ENCODE results near the gene HYAL2.

The HYAL2 gene

DNA sequence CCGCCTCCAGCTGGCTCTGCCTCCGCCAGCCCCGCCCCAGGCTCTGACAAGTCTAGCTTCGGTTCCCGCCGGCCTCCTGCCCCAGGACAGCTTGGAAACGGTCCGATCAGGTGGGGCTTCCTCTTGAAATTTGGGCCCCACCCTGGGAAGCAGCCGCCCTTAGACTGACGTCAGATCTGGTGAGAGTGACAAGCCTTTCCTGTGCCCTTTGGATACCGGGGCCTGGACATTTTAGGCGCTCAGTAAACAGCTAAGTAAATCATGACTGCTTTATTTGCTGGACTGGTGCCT lies 23.0 kb downstream of the HYAL2 start:
- no peaks in the 10 kb centered on the region for H3K9me3 ChIP-seq (ENCODE audit: control insufficient read depth, low read length)
- H3K4me3 ChIP-seq (ENCODE audit: low read depth, low read length) = peak overlapping the region; percentile 69
- peak overlapping the region; percentile 82 for H3K27ac ChIP-seq
- TF ChIP-seq, protein P1, sequence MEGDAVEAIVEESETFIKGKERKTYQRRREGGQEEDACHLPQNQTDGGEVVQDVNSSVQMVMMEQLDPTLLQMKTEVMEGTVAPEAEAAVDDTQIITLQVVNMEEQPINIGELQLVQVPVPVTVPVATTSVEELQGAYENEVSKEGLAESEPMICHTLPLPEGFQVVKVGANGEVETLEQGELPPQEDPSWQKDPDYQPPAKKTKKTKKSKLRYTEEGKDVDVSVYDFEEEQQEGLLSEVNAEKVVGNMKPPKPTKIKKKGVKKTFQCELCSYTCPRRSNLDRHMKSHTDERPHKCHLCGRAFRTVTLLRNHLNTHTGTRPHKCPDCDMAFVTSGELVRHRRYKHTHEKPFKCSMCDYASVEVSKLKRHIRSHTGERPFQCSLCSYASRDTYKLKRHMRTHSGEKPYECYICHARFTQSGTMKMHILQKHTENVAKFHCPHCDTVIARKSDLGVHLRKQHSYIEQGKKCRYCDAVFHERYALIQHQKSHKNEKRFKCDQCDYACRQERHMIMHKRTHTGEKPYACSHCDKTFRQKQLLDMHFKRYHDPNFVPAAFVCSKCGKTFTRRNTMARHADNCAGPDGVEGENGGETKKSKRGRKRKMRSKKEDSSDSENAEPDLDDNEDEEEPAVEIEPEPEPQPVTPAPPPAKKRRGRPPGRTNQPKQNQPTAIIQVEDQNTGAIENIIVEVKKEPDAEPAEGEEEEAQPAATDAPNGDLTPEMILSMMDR (IDR thresholded peaks at IDR 0.05) = no peak
- peaks cover 17% of the 10 kb centered on the region for H3K4me1 ChIP-seq
- H3K79me2 ChIP-seq = peaks cover 2% of the 10 kb centered on the region
- peak overlapping the region; percentile 64 for H3K4me2 ChIP-seq (ENCODE audit: low read length)
- no peaks in the 10 kb centered on the region for H3K36me3 ChIP-seq (ENCODE audit: control insufficient read depth, insufficient read depth, low read length)
- H3K27me3 ChIP-seq (ENCODE audit: control insufficient read depth, insufficient read depth, low read length) = no peaks in the 10 kb centered on the region
- no peak overlapping the region for H3K9ac ChIP-seq
- H2AFZ ChIP-seq = peak overlapping the region; percentile 89

GRCh38 chr3:50298836-50299637 lies 23.5 kb downstream of the HYAL2 start, which contains the start of the genes HYAL3 and NAA80:
HYAL3 (minus strand) TSS chr3:50299405; CDS start chr3:50295602, 3,803 bp downstream.
NAA80 (minus strand) TSS chr3:50299405; CDS start chr3:50297463, 1,942 bp downstream.
- Histone ChIP-seq H3K9me3 (ENCODE audit: control insufficient read depth, low read length) (no peaks in the 10 kb centered on the region), H3K4me1 (peaks cover 17% of the 10 kb centered on the region)

GRCh38 chr3:50297896-50298725 lies 24.4 kb downstream of the HYAL2 start:
- Histone ChIP-seq H3K4me1 (peaks cover 17% of the 10 kb centered on the region), H3K9ac (no peak overlapping the region), H3K9me3 (ENCODE audit: control insufficient read depth, low read length) (no peaks in the 10 kb centered on the region), H3K79me2 (peaks cover 2% of the 10 kb centered on the region), H3K4me2 (ENCODE audit: low read length) (peak overlapping the region; percentile 93), H3K27ac (peak overlapping the region; percentile 67), H3K27me3 (ENCODE audit: control insufficient read depth, insufficient read depth, low read length) (no peaks in the 10 kb centered on the region), H3K36me3 (ENCODE audit: control insufficient read depth, insufficient read depth, low read length) (no peaks in the 10 kb centered on the region), H3K4me3 (ENCODE audit: low read depth, low read length) (peak overlapping the region; percentile 69), H2AFZ (peak overlapping the region; percentile 84)
- TF ChIP-seq, protein P1 (IDR thresholded peaks at IDR 0.05) = no peak

More at GRCh38 chr3:50298836-50299637, 23.5 kb downstream of the HYAL2 start, which contains the start of the genes HYAL3 and NAA80:
- Histone ChIP-seq H3K4me3 (ENCODE audit: low read depth, low read length) (peak within 1 kb of the TSS; percentile 69), H2AFZ (peak within 1 kb of the TSS; percentile 89), H3K4me2 (ENCODE audit: low read length) (peak within 1 kb of the TSS; percentile 93), H3K79me2 (peaks cover 2% of the 10 kb centered on the region), H3K36me3 (ENCODE audit: control insufficient read depth, insufficient read depth, low read length) (no peaks in the 10 kb centered on the region), H3K27ac (peak within 1 kb of the TSS; percentile 82), H3K9ac (no peak within 1 kb of the TSS), H3K27me3 (ENCODE audit: control insufficient read depth, insufficient read depth, low read length) (no peaks in the 10 kb centered on the region)
- TF ChIP-seq, protein P1 (IDR thresholded peaks at IDR 0.05) = peak; percentile 36

DNA sequence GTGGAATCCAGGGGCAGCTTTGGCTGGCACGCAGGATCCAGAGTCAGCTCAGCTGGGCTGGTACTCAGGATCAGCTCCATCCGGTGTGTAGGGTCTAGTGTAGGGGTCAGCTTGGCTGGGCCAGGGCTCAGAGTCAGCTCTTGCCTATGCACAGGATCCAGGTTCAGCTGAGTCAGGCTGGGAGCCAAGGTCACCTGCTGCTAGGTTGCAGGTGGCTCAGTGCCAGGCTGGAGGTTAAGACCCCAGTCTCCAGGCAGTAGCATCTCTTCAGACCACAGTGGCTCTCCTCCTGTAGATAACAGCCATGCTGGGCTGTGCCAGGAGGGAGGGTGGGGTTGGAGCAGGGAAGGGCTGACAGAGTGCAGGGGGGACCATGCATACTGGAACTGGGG lies 25.2 kb downstream of the HYAL2 start:
- H3K9me3 ChIP-seq (ENCODE audit: control insufficient read depth, low read length) = no peaks in the 10 kb centered on the region
- H3K4me3 ChIP-seq (ENCODE audit: low read depth, low read length) = no peak overlapping the region
- peaks cover 22% of the 10 kb centered on the region for H3K4me1 ChIP-seq
- H2AFZ ChIP-seq = no peak overlapping the region
- no peak overlapping the region for H3K4me2 ChIP-seq (ENCODE audit: low read length)
- TF ChIP-seq, protein P1 (IDR thresholded peaks at IDR 0.05) = no peak
- H3K27me3 ChIP-seq (ENCODE audit: control insufficient read depth, insufficient read depth, low read length) = no peaks in the 10 kb centered on the region
- H3K79me2 ChIP-seq = peaks cover 2% of the 10 kb centered on the region
- no peak overlapping the region for H3K9ac ChIP-seq
- no peak overlapping the region for H3K27ac ChIP-seq
- no peaks in the 10 kb centered on the region for H3K36me3 ChIP-seq (ENCODE audit: control insufficient read depth, insufficient read depth, low read length)

Measured in parathyroid adenoma (tissue), 2 donors.